MCF 10A (cell line): ENCODE data around the gene PRSS16. TPM values are rescaled to one million over a fixed set of nuclear protein-coding genes. Genes with fewer than 3 reads are reported as not detected.

ENCODE experiments used
- BruUV-seq: library from RNA; stranded (reverse); fragments of 400-500 nt; replicated peaks from 2 replicates; lab custom pipeline; 2021; lab: Mats Ljungman, UMichigan
- CTCF ChIA-PET: fragments of 300-600 bp; sonication (Branson Sonifier 250); formaldehyde crosslinking; extraction: SDS; loops from one replicate; lab custom pipeline; 2021; ENCODE audit warnings: antibody characterized with exemption, inconsistent platforms; lab: Yijun Ruan, JAX
- POLR2A ChIA-PET: fragments of 300-600, 350-650 bp; sonication (Branson Sonifier 250); formaldehyde crosslinking; extraction: SDS; loops from one replicate; lab custom pipeline; 2020; ENCODE audit warnings: antibody characterized with exemption, inconsistent platforms; lab: Yijun Ruan, JAX
- DNase-seq: peaks from one replicate; pipeline ENCODE4 v3.0.0-alpha.2; 2018; ENCODE audit not compliant: unreplicated experiment
- H3K27ac Mint-ChIP-seq: one replicate; pipeline ENCODE4 v1.8.0; 2022; ENCODE audit warnings: mild to moderate bottlenecking, low read depth, mixed read lengths; ENCODE audit not compliant: unreplicated experiment
- H3K27me3 Mint-ChIP-seq: one replicate; pipeline ENCODE4 v1.8.0; 2022; ENCODE audit warnings: mixed read lengths; ENCODE audit not compliant: insufficient read depth, unreplicated experiment
- H3K36me3 Mint-ChIP-seq: one replicate; pipeline ENCODE4 v1.8.0; 2022; ENCODE audit warnings: mild to moderate bottlenecking, moderate library complexity, mixed read lengths; ENCODE audit not compliant: insufficient read depth, unreplicated experiment
- H3K4me1 Mint-ChIP-seq: one replicate; pipeline ENCODE4 v1.8.0; 2022; ENCODE audit warnings: mixed read lengths; ENCODE audit not compliant: insufficient read depth, unreplicated experiment
- H3K4me3 Mint-ChIP-seq: one replicate; pipeline ENCODE4 v1.8.0; 2022; ENCODE audit warnings: mild to moderate bottlenecking, moderate library complexity, mixed read lengths; ENCODE audit not compliant: unreplicated experiment
- H3K9me3 Mint-ChIP-seq: one replicate; pipeline ENCODE4 v1.8.0; 2022; ENCODE audit warnings: mixed read lengths; ENCODE audit not compliant: unreplicated experiment
- intact Hi-C: fragments of 100-400 bp; cut with micrococcal nuclease; formaldehyde crosslinking; loops from 2 replicates; pipeline ENCODE4 v1.14.1; 2022
- total RNA-seq: library from RNA; stranded (reverse); gene quantifications from 2 replicates; pipeline ENCODE4 v1.2.3, GENCODE V29; 2022
- TF ChIP-seq, protein P1 (sequence below): fragments of 200-600 bp; IDR thresholded peaks from one replicate; pipeline ENCODE4 v1.8.0; 2022; ENCODE audit warnings: antibody characterized with exemption, mild to moderate bottlenecking; ENCODE audit not compliant: unreplicated experiment

Gene PRSS16
- total RNA-seq, 1 experiment from 2014 or later = 22.8 TPM

DNA sequence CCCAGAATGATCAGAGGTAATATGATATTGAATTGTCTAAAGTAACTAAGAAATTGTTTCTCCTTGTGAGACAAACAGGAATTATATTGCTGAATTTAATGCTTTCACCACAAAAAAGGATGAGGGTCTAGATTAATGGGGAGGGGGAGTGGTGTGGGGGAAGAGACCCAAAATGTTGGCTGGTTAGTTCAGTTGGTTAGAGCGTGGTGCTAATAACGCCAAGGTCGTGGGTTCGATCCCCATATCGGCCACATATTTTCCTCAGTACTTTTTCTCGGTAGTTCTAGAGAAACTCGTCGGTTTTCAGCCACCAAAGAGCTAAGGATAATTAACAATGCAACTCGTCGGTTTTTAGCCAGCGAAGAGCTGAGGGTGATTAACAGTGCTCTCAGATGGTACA is 26.3 kb downstream of the PRSS16 start:
- H3K4me3 Mint-ChIP-seq = no peak overlapping the region
- no TSS peak for BruUV-seq
- POLR2A ChIA-PET = interaction anchor here (0.6 to 3.4 kb wide), 4 partner anchors 10 to 43 kb away, joined by 3 to 17 read pairs (median 4); no protein-coding TSS in a partner anchor
- intact Hi-C loops = no loop called here
- TF ChIP-seq, protein P1, sequence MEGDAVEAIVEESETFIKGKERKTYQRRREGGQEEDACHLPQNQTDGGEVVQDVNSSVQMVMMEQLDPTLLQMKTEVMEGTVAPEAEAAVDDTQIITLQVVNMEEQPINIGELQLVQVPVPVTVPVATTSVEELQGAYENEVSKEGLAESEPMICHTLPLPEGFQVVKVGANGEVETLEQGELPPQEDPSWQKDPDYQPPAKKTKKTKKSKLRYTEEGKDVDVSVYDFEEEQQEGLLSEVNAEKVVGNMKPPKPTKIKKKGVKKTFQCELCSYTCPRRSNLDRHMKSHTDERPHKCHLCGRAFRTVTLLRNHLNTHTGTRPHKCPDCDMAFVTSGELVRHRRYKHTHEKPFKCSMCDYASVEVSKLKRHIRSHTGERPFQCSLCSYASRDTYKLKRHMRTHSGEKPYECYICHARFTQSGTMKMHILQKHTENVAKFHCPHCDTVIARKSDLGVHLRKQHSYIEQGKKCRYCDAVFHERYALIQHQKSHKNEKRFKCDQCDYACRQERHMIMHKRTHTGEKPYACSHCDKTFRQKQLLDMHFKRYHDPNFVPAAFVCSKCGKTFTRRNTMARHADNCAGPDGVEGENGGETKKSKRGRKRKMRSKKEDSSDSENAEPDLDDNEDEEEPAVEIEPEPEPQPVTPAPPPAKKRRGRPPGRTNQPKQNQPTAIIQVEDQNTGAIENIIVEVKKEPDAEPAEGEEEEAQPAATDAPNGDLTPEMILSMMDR = no peak
- CTCF ChIA-PET = interaction anchor here (0.9 kb wide), 1 partner anchor 499 kb away, joined by 3 read pairs; no protein-coding TSS in a partner anchor
- DNase-seq = no peak
- H3K27ac Mint-ChIP-seq = no peak overlapping the region
- H3K4me1 Mint-ChIP-seq = no peaks in the 10 kb centered on the region
- no peaks in the 10 kb centered on the region for H3K9me3 Mint-ChIP-seq
- H3K27me3 Mint-ChIP-seq = no peaks in the 10 kb centered on the region
- H3K36me3 Mint-ChIP-seq = no peaks in the 10 kb centered on the region

DNA sequence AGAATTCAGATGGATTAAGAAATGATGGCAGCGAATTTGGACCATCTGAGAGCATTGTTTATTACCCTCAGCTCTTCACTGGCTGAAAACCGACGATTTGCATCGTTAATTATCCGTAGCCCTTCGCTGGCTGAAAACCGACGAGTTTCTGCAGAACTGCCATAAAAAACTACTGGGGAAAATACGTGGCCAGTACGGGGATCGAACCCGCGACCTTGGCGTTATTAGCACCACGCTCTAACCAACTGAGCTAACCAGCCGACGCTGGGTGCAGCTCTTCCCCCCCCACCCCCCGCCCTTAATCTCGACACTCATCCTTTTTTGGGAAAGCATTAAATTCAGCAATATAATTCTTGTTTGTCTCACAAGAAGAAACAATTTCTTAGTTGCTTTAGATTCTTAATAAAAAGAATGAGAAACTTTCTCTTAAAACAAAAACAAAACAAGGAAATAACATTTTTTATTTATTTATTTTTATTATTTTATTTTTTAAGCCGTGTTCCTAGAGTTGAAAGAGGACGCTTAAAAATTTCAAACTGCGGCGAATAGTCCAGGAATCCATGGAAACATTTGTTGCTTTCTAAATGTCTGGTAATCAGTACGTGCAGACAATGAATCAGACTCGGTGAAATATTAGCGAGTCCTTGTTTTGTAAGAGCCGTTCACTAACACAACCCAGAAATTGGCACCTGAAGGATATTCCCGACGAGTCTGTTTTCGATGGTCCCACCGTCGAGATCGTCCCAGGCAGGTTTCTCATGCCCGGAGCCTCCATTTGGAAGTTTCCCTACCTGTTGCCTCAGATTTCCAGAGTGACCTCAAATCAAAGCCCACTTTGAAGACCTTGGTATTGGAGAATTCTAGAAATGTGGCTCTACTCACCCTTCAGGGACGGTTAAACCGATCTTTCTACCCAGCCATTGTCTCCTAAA is 27.8 kb downstream of the PRSS16 start:
- POLR2A ChIA-PET = interaction anchor here (0.6 to 3.4 kb wide), 5 partner anchors 12 to 334 kb away, joined by 3 to 17 read pairs (median 3); no protein-coding TSS in a partner anchor

DNA sequence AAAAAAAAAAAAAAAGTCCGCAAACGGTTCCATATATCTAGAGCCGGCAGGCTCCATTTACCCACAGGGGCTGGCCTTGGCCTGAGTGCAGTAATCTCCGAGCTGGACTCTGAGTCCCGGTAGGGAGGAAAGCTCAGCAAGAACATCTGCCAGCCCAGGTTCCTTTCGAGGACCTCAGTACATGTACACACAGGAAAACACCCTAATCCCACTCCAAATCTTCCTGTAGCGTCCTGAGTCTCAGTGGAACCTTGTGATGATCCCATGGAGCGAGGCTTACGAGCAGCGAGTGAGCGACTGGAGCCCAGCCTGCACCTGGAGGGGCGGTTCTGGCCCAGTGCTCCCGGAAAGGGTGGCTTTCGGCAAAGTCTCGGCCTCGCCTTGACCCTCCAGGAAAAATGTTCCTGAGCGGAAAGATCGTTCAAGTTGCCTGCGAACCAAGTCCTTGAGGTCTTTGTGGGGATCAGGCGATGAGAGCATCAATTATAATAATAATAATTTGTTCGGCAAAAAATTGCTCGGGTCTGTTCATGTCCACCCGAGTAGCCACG is 32.1 kb downstream of the PRSS16 start:
- BruUV-seq = no TSS peak
- Mint-ChIP-seq H3K4me1 (no peaks in the 10 kb centered on the region), H3K27me3 (no peaks in the 10 kb centered on the region), H3K36me3 (peaks cover 7% of the 10 kb centered on the region), H3K9me3 (no peaks in the 10 kb centered on the region), H3K27ac (no peak overlapping the region), H3K4me3 (peak overlapping the region; percentile 68)
- ChIA-PET CTCF (interaction anchor here (0.6 to 1.2 kb wide), 4 partner anchors 26 to 434 kb away, joined by 3 to 5 read pairs (median 4); no protein-coding TSS in a partner anchor), POLR2A (interaction anchor here (0.6 to 1.2 kb wide), 6 partner anchors 28 to 408 kb away, joined by 3 to 7 read pairs (median 4); no protein-coding TSS in a partner anchor)
- DNase-seq = no peak
- TF ChIP-seq, protein P1 = no peak
- intact Hi-C loops = no loop called here

More for the DNA sequence above, 27.8 kb downstream of the PRSS16 start:
- no peaks in the 10 kb centered on the region for H3K9me3 Mint-ChIP-seq
- TF ChIP-seq, protein P1 = no peak
- H3K4me3 Mint-ChIP-seq = no peak overlapping the region
- no peak for DNase-seq
- peaks cover 5% of the 10 kb centered on the region for H3K36me3 Mint-ChIP-seq
- intact Hi-C loops = no loop called here
- CTCF ChIA-PET = interaction anchor here (0.6 kb wide), 1 partner anchor 29 kb away, joined by 7 read pairs; no protein-coding TSS in a partner anchor
- no peaks in the 10 kb centered on the region for H3K4me1 Mint-ChIP-seq
- no peaks in the 10 kb centered on the region for H3K27me3 Mint-ChIP-seq
- no peak overlapping the region for H3K27ac Mint-ChIP-seq
- no TSS peak for BruUV-seq
